CD4-positive, alpha-beta T cell treated with Interferon gamma for 1 hour (primary cell): ENCODE data around the gene ETFDH.
A peak's percentile ranks its signal among the peaks of the same experiment; 100 is the strongest.
"Not testable (repeated sequence)": the region's sequence is repeated elsewhere in the genome, so short reads cannot be mapped to it uniquely, and the experiment has no call there.

Experiments used
- DNase-seq: peaks from one replicate; pipeline ENCODE4 v3.0.0-alpha.2; 2020

ETFDH gene

DNA sequence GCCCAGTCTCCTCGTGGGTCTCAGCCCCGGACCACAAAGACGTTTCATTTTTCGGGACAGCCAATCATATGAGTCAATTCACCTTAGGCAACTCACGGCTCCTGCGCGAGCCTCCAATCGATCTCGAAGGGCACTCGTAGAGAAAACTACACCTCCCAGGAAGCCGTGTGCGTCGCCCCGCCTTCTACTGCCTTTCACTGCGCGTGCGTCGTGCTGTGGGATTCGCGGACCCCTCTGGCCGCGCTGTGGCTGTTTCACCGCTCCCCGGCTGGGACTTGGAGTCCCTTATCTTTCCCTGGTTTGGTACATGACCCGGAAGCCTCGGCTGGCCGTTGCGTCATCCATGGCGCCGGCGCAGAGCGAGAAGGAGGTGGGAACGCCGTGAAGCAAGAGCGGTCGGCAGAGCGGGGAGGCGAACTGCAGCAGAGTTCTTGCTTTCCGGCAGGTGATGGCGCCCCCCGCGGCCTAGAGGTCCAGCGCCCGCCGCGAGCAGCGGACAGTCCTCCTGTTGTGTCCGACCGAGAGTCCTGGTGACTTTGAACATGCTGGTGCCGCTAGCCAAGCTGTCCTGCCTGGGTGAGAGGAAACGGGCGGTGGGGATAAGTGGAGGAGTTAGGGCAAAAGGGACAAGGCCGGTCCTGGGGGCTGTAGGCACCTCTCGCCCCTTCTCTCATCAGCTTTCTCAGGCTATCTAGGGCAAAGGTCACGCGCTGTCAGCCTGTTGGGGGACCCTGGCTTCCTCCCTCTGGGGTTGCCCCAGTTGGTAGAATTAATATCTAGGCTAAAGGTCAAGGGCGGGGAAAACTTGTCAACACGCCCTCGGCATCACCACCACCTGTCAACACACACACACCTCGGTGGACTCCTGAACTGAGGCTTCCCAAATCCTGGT, at the start of gene ETFDH:
ETFDH (plus strand) TSS at position 382 of the 892 bp plus-strand sequence; CDS start at position 543, 161 bp downstream.
- peak; percentile 99 for DNase-seq

DNA sequence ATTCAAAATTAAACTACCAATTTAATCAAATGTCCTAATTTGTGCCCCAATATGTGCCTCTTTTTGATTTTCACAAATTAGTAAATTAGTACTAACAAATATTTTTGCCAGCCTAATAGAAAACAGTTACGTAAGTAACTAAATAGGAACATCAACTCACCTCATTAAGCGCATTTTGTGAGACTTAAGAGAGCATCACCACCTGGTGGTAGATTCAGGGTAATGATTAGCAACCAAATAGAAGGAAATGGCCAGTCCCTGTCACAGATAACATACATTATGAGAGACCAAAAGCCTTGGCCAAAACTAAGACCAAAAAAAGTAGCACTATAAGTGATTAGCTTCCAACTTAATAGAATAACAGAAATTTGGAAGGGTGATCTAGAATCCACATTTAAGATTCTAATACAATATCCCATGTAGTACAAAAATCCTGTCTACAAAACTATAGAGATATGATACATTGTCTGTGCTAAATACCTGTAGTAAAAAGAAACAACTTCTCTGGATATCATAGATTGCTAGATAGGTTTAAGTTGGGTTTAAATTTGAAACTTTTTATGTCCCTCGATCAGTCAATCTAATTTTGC, 47.1 kb upstream of the ETFDH start:
- DNase-seq: no peak

DNA sequence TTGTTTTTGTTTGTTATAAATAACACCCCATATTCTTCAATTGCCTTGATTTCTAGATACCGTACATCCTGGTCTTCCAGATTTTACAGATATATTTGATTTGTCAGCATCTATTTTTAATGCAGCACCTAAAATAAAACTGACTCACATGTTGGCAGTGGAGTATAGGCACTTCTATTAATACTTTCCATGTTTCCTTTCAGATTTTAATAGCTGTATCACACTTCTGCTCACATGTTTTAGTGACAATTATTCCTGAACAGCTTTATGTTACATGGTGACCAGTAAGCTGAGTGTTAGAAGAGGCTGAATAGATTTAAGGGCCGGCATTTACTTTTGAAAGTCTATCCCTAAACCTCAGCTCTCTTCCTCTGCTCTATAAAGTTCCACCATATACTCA, 46.6 kb upstream of the ETFDH start:
- DNase-seq: no peak

DNA sequence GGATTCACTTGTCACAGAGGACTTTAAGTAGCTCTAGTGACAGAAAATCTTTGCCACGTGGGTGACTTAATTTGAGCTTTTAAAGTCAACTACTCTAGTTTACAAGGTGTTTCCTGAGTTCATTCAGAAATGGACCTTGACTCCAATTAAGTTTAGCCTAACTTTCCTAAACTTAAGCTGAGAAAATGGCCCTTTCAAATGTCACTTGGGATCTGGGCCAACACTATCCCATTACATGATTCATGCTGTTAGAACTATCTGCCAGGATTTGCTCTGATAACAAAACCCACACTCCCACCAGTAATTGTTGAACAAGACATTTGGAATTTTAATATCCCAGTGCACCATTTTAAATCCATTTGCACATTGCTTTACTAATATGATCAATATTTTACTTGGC, 41.2 kb upstream of the ETFDH start:
- DNase-seq: no peak

DNA sequence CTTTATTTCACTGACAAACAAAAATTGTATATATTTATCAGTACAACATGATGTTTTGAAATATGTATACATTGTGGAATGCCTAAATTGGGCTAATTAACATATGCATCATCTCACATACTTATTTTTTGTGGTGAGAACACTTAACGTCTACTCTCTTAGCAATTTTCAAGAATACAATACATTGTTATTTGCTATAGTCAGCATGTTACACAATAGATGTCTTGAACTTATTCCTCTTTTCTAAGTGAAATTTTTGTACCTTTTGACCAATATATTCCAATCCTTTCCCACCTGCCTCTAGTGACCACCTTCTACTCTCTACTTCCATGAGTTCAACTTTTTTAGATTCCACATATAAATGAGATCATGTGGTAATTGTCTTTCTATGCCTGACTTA, 35.5 kb upstream of the ETFDH start:
- no peak for DNase-seq

DNA sequence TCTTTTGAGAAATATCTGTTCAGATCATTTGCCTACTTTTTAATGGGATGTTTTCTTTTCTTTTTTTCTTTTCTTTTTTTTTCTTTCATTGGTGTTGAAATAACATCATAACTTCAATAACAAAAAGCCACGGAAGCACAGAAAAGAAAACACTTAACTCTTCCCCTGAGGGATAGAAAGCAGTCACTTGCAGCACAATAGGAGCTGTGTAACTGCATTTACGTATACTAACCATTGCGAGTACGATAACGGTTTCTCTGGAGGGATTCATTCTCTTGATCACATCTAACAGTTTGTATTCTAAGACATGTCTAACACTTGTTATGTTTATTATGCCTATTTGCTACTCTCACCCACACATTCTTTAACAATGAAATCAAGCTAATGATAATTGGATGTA, 27.7 kb upstream of the ETFDH start:
- no peak for DNase-seq

DNA sequence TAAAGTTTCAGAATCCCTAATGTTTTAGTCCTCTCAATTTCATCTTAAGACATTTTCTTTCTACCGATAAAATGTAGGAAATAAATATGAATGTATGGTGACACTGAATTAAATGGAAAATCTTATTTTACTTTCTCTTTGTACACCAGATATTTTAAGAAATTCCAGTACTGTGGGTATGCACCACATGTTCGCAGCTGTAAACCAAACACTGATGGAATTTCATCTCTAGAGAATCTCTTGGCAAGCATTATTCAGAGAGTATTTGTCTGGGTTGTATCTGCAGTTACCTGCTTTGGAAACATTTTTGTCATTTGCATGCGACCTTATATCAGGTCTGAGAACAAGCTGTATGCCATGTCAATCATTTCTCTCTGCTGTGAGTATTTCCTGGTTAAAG, 27.3 kb upstream of the ETFDH start:
- DNase-seq: no peak

DNA sequence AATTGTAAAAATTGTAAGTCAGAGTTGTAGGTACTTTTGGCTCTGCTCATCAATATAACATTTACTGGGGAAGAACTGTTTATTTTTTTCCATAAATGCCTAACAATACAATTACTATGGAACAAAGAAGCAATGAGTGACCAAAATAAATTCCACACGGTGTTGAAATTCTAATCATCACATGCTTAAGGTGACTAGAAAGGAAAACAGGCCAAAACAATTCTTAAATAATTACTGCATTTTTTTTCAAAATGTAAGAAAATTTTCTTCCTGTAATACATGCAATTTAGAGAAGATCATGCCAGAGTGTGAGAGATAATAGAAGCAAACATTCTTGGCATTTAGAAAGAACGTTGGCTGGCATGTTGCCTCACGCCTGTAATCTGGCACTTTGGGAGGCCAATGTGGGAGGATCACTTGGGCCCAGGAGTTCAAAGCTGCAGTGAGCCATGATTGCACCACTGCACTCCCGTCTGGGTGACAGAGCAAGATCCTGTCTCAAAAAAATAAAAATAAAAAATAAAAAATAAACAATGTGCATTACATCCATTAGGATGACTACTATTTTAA, 22.9 kb upstream of the ETFDH start:
- DNase-seq: no peak

DNA sequence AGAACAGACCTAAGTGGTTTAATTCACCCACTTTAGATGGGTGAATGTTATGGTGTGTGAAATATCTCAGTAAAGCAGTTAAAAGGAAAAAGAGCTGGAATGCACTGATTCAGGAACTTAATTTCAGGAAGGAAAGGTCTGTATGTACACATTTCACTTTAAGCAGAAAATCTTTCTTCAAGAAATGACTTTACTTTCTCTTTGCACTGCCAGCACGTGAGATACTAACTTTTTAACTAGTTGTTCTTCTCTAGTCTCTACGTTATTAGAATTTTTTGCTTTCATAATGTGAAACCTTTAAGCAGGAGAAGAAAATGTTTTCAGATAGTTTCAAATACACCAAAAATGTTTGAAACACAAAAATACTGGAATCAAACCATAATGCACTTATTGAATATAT, 19.2 kb upstream of the ETFDH start:
- no peak for DNase-seq

DNA sequence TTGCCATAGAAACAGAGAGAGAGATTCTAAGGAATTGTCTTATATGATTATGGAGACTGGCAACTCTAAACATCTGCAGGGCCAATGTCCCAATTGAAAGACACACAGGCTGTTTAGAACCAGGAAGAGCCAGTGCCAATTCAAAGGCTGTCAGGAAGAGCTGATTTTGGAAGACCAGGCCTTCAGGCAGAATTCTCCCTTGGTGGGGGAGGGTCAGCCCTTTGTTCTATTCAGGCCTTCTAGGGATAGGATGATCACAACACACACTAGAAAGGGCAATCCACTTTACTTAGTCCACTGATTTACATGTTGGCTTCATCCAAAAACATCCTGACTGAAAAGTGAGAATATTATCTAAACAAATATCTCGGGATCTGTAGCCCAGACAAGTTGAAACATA, 15.7 kb upstream of the ETFDH start:
- no peak for DNase-seq

DNA sequence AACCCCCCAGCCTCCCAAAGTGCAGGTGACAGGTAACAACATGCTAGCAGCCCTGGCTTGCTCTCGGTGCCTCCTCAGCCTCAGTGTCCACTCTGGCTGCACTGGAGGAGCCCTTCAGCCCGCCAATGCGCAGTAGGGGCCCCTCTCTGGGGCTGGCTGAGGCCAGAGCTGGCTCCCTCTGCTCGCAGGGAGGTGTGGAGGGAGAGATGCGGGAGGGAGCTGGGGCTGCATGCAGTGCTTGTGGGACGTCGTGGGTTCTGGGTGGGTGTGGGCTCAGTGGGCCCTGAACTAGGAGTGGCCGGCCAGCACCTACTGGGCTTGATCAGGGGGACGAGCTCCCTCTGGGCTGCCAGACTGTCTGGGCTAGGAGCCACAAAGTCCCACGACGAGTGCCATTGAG, 14.8 kb upstream of the ETFDH start:
- no peak for DNase-seq

DNA sequence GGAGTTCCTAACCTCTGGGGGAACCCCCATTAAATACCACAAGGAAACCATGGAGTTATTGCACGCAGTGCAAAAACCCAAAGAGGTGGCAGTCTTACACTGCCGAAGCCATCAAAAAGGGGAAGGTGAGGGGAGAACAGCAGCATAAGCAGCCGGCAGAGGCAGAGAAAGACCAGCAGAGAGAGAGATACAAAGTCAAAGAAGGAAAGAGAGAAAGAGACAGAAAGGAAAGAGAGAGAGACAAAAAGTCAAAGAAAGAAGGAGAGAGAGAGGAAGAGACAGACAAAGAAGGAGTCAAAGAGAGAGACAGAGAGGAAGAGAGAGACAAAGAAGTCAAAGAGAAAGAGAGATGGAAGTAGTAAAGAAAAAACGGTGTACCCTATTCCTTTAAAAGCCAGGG, 8.8 kb upstream of the ETFDH start:
- not testable (repeated sequence) for DNase-seq

DNA sequence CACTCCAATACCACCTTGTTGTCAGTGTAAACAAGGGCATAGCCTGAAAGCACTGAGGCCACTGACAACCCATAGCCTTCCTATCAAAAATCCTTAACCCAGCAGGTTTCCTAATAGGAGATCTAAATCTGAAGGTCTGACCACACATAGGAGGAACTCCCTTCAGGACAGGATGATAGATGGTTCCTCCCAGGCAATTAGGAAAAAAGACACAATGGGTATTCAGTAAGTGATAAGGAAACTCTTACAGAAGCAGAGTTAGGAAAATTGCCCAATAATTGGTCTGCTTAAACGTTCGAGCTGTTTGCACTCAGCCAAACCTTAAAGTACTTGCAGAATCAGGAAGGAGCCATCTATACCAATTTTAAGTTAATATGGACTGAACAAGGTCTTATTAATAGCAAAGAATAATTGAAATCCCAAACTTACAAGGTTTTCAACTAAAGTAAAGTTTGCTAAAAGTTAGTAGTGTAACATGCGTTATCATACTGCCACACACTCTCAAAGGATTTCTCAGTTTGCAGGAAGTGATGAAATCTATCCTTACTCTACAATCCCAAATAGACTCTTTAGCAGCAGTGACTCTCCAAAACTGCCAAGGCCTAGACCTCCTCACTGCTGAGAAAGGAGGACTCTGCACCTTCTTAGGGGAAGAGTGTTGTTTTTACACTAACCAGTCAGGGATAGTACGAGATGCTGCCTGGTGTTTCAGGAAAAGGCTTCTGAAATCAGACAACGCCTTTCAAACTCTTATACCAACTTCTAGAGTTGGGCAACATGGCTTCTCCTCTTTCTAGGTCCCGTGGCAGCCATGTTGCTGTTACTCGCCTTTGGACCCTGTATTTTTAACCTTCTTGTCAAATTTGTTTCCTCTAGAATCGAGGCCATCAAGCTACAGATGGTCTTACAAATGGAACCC, 8.1 kb upstream of the ETFDH start:
- DNase-seq: not testable (repeated sequence)

DNA sequence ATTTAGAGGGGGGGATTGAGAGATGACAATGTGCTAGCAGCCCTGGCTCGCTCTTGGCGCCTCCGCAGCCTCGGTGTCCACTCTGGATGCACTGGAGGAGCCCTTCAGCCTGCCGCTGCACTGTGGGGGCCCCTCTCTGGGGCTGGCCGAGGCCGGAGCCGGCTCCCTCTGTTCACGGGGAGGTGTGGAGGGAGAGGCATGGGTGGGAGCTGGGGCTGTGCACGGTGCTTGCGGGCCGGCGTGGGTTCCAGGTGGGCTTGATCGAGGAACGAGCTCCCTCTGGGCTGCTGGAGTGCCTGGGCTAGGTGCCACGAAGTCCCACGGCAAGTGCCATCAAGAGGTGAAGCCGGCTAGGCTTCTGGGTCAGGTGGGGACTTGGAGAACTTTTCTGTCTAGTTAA, 7.3 kb upstream of the ETFDH start:
- DNase-seq: no peak

DNA sequence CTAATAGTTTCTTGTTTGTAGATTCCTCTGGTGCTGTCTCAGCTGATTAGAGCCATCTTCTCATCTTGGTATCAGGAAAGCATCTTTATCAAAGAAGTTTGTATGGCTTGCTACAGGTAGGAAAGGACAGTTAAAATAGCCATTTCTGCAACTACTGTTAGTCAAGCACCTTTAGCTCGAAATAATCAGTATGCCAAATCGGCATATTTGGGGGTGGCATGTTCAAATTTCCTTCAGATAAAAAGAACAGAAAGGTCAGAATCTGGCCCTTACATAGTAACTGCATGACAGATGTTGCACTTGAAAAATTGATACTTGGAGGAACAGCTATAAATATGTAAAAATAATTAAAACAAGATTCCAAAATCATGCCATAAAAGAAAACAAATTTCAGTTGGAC, 5.2 kb upstream of the ETFDH start:
- DNase-seq: no peak

DNA sequence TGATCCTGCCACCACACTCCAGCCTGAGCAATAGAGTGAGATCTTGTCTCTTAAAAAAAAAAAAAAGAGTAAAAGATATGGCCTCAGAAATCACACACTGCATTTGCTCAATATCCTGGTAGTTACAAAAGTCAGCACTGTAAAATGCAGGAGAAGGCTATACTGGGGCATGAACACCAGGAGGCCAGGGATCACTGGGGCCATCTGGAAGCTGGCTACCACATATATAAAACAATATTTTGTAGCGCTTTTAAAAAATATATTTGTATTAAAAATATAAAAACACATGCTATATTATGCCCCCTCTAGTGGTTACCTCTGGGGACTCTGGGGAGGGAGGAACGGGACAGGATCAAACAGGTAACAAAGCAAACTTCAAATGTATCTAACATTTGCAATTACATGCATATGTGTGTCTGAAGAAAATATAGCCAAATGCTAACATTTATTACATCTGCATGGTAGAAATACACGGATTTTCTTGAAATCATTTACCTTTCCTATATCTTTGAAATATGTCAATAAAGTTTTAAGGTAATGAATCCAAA, 4.4 kb upstream of the ETFDH start:
- peak; percentile 6 for DNase-seq

DNA sequence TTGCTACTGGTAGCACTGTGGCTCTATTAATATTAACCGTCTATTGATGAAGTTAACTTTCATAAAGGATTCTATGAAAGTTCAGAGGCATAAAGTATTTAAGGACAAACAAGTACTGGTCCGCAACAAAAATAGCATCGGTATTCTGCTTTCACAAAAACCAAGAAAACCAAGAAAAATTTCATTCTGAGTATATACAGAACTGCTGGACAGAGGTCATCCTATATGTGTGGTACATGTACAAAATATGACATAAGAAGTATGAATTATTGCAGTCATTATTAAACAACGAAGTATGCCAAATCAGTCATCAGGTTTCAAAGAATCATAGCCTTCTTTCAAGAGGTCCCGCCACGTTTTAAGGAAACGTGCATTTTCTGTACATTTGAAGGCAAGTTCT, 2.8 kb upstream of the ETFDH start:
- DNase-seq: no peak

DNA sequence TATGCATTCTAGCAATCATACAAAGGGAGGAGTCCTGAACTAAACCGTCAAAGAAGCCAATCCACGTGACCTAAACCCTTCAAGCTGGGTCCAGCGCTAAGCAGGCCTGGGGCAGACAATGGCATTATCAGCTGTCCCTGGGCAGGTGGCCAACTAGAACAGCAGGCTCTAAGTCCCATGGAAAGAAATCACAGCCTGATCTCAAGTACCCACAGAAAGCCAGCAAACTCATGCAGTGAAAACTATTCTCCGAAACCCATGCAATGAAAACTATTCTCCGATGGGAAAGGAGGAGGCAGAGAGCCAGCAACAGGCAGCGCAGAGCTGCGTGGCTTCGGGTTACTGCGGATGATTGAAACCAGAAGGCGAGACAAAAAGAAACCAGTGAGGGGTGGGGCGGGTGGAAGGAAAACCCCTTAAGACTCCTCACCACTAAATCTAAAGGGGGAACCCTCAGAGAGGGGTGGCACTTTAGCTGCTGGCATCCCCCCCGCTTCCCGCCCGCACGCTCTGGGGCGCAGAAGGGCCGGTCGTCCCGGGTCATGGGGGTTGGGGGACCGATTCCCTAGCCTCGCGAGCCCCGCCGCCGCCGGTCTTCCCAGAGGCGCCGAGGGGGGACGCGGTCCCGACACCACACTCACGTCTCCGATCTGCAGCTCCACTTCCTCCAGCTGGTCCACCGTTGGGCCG, 976 bp upstream of the ETFDH start:
- peak; percentile 41 for DNase-seq

DNA sequence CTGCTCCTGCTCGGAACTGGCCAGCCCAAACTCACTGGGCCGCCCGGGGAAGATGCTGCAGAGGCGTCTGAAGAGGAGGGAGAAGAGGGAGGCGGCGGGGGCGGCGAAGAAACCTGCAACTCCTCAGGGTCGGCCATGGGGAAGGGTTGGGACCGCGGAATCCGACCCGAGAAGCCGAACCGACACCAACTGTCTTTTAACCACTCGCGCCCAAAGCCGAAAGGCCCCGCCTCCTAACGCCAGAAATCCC, 506 bp upstream of the ETFDH start, which contains the start of gene C4orf46:
C4orf46 (minus strand) TSS at position 223 of the 250 bp plus-strand sequence; CDS start at position 137, 86 bp downstream.
- no peak for DNase-seq

DNA sequence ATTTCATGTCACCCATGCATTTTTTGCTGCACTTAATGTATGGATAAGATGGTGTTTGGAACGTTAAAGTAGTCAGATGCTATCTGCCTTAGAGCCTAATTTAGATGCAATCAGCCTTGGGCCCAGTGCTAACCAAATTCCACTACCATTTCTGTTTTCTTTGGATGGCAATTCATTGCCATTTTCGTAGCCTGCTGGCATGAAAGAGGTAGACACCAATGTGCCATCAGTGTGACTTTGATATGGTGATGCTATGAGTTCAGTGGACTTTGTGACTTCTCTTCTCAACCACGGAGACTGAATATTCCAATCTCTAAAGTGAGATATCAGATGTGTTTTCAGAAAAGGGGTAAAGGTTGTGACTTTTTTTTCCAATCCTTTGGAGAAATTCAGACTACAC, 1.5 kb downstream of the ETFDH start:
- DNase-seq: no peak

DNA sequence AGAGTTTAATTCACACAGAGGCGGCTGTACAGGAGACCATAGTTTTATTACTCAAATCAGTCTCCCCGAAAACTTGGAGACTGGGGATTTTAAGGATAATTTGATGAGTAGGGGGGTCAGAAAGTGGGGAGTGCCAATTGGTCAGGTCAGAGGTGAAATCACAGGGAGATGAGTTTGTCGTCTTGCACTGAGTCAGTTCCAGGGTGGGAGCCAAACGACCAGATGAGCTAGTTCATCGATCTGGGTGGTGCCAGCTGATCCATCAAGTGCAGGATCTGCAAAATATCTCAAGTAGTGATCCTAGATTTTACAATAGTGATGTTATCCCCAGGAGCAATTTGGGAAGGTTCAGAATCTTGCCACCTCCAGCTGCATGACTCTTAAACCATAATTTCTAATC, 4.0 kb downstream of the ETFDH start:
- no peak for DNase-seq

DNA sequence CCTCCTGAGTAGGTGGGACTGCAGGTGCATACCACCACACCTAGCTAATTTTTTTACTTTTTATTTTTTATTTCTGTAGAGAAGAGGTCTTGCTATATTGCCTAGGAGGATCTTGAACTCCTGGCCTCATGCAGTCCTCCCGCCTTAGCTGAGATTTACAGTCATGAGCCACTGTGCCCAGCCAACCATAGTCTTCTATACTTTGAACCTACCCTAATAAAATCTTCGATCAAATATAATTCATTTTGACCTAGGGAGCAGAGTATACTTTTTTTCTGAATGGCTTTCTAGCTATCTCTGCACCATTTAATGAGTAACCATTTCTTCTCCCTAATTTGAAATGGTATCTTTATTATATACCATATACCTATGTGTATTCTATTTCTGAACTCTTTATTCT, 6.7 kb downstream of the ETFDH start:
- no peak for DNase-seq
